Lung (tissue), 12 donors: Measurements from ENCODE around the gene FLOT1. TPM values are rescaled to one million over a fixed set of nuclear protein-coding genes. Genes with fewer than 3 reads are reported as not detected.
"Not testable (repeated sequence)": the region's sequence is repeated elsewhere in the genome, so short reads cannot be mapped to it uniquely, and the experiment has no call there.

Source experiments
- ATAC-seq: fragments of 200-7000 bp; cut with Tn5 transposase; one replicate; pipeline ENCODE4 v1.9.1; 2020; ENCODE audit warnings: moderate number of reproducible peaks; ENCODE audit not compliant: insufficient read depth, low FRiP score
- DNase-seq, 3 donors: peaks; one replicate each; pipeline ENCODE4 v3.0.0-alpha.2; 2013 to 2017
- H3K27ac ChIP-seq, 2 donors: one replicate each; pipeline ENCODE4 v1.5.1; 2013; ENCODE audit warnings: mild to moderate bottlenecking in 2 of 2, moderate library complexity in 2 of 2, control low read depth in 1 of 2, inconsistent platforms in 1 of 2, low read depth in 1 of 2, low read length in 1 of 2
- H3K27me3 ChIP-seq, 3 donors: one replicate each; pipeline ENCODE4 v1.5.1; 2013; ENCODE audit warnings: low read length in 2 of 3; ENCODE audit not compliant: control insufficient read depth in 3 of 3, insufficient read depth in 3 of 3
- H3K36me3 ChIP-seq, 4 donors: one replicate each; pipeline ENCODE4 v1.5.1; 2013; ENCODE audit warnings: low read length in 4 of 4, mild to moderate bottlenecking in 1 of 4, moderate library complexity in 1 of 4; ENCODE audit not compliant: control insufficient read depth in 4 of 4, insufficient read depth in 4 of 4
- H3K4me1 ChIP-seq, 5 donors: one replicate each; pipeline ENCODE4 v1.5.1; 2013; ENCODE audit warnings: low read length in 5 of 5, mild to moderate bottlenecking in 2 of 5, moderate library complexity in 1 of 5; ENCODE audit not compliant: control insufficient read depth in 5 of 5, insufficient read depth in 5 of 5
- H3K4me3 ChIP-seq: one replicate; pipeline ENCODE4 v1.5.1; 2013; ENCODE audit warnings: mild to moderate bottlenecking, control low read depth, moderate library complexity
- H3K9ac ChIP-seq, 2 donors: one replicate each; pipeline ENCODE4 v1.5.1; 2013; ENCODE audit warnings: low read length in 2 of 2, control low read depth in 1 of 2; ENCODE audit not compliant: insufficient read depth in 1 of 2
- H3K9me3 ChIP-seq, 4 donors: one replicate each; pipeline ENCODE4 v1.5.1; 2013; ENCODE audit warnings: low read length in 3 of 4, mild to moderate bottlenecking in 1 of 4, moderate library complexity in 1 of 4; ENCODE audit not compliant: control insufficient read depth in 4 of 4, insufficient read depth in 3 of 4
- WGBS, 2 donors: extraction: QIAGEN DNeasy Blood & Tissue Kit; methylation state at CpG; one replicate each; pipeline ENCODE4 v1.1.7; 2013; 5-methylcytosine and 5-hydroxymethylcytosine counted together
- polyA plus RNA-seq, 2 donors: library from polyadenylated mRNA; stranded (reverse); fragments of 200-250 nt; gene quantifications; one replicate each; pipeline ENCODE4 v1.2.1, GENCODE V29; 2013
- total RNA-seq, 2 donors: library from RNA; depleted of rRNA in 1 of 2; stranded (reverse); fragments of >200 nt in 1 of 2; gene quantifications; one replicate each; pipeline ENCODE4 v1.2.1, GENCODE V29; 2014 to 2021
- TF ChIP-seq, protein P1 (sequence below): IDR thresholded peaks from 2 replicates; pipeline ENCODE4 v1.5.1; 2012; ENCODE audit warnings: mild to moderate bottlenecking; ENCODE audit errors: control extremely low read depth, extremely low read depth
- donor health status: control.
- donor health status: control.
- donor health status: Bipolar disorder and iron deficiency.
- donor health status: healthy.
- donor health status: DM: yes; HTN: yes; CAD: no.

Gene FLOT1
- total and polyA plus RNA-seq, 4 donors = 88.0 to 474 (median 188) TPM

DNA sequence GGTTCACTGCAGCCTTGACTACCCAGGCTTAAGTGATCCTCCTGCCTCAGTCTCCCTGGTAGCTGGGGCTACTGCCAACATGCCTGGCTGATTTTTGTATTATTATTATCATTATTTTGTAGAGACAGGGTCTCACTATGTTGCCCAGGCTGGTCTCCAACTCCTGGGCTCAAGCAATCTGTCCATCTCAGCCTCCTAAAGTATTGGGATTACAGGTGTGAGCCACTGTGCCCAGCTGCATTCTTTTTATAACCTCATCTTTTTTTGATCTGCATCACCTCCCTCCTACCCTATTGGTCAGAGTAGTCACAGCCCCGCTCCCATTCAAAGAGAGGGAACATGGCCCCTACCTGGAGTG is 25.4 kb upstream of the FLOT1 start:
- ATAC-seq = no peak
- Histone ChIP-seq H3K9me3 (no peaks in the 10 kb centered on the region), H3K4me1 (peaks cover 0 to 18% (median 9%) of the 10 kb centered on the region in 5 donors), H3K9ac (no peak overlapping the region), H3K4me3 (no peak overlapping the region), H3K36me3 (no peaks in the 10 kb centered on the region), H3K27me3 (no peaks in the 10 kb centered on the region), H3K27ac (no peak overlapping the region)
- DNase-seq = no peak
- TF ChIP-seq, protein P1, sequence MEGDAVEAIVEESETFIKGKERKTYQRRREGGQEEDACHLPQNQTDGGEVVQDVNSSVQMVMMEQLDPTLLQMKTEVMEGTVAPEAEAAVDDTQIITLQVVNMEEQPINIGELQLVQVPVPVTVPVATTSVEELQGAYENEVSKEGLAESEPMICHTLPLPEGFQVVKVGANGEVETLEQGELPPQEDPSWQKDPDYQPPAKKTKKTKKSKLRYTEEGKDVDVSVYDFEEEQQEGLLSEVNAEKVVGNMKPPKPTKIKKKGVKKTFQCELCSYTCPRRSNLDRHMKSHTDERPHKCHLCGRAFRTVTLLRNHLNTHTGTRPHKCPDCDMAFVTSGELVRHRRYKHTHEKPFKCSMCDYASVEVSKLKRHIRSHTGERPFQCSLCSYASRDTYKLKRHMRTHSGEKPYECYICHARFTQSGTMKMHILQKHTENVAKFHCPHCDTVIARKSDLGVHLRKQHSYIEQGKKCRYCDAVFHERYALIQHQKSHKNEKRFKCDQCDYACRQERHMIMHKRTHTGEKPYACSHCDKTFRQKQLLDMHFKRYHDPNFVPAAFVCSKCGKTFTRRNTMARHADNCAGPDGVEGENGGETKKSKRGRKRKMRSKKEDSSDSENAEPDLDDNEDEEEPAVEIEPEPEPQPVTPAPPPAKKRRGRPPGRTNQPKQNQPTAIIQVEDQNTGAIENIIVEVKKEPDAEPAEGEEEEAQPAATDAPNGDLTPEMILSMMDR = no peak
- WGBS, 2 donors = 90 to 96% methylated on average over 1 of the region's 1 CpG

DNA sequence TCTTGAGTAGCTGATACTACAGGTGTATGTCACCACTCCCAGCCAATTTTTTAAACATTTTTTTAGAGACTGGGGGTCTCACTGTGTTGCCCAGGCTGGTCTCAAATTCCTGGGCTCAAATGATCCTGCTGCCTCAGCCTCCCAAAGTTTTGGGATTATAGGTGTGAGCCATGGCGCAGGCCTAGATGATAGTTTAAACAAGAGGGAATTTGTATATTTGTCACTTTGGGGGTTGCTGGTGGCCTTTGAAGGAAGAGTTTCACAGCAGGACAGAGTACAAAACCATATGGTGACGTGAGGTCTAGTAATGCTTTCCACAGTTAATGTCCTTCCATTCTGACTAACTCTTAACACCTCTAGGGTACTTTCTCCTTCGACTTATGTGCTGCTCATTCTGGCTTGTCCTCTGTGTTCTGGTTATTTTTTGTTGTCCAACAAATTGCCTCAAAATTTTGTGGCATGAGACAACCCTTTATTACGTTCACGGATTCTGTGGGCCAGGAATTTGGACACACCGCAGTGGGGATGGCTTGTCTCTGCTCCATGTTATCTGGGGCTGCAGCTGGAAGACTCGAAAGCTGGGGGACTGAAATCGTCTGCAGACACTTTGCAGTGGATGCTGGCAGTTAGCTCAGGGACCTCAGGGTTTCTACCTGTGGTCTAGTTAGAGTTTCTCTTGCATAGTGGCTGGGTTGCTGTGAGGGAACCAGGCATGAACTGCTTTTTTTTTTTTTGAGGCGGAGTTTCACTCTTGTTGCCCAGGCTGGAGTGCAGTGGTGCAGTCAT is 24.9 kb upstream of the FLOT1 start:
- H3K9me3 ChIP-seq = no peaks in the 10 kb centered on the region
- 88 to 90% methylated on average over 9 of the region's 9 CpGs for WGBS, 2 donors
- no peak overlapping the region for H3K4me3 ChIP-seq
- H3K9ac ChIP-seq = no peak overlapping the region
- ATAC-seq (no peak), DNase-seq (no peak)
- peaks cover 0 to 18% (median 9%) of the 10 kb centered on the region in 5 donors for H3K4me1 ChIP-seq
- H3K36me3 ChIP-seq = no peaks in the 10 kb centered on the region
- H3K27ac ChIP-seq = peak overlapping the region in 1 of 2 donors; percentile 59
- H3K27me3 ChIP-seq = no peaks in the 10 kb centered on the region
- TF ChIP-seq, protein P1 = no peak

DNA sequence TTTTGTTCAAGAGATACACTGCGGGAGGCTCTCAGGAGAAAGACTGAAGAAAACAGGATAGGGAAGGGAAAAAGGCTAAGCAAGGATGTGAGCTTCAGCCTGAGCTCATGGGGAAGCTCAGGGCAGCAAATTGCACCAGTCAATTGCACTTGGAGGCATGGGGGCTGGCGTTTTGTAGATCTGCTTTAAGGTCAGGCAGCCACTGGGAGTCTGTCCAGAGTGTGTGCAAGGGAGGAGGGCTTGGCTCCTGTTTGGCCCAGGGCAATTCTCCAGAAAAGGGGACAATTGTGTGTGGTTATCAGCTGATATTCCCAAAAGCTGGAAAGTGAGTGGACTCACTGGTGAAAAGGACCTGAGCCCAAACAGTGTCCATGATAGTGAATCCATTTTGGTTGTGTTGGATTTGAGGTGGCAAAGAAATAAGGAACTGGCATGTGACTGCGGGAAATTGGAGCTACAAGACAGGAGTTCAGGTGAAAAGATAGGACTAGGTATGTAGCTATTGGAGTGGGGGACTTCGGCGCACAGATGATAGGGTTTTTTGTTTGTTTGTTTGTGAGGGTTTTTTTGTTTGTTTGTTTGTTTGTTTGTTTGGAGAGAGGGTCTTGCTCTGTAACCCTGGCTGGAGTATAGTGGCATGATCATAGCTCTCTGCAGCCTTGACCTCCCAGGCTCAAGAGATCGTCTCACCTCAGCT is 24.1 kb upstream of the FLOT1 start:
- Histone ChIP-seq H3K4me1 (peaks cover 0 to 18% (median 9%) of the 10 kb centered on the region in 5 donors), H3K9me3 (no peaks in the 10 kb centered on the region), H3K27ac (no peak overlapping the region), H3K27me3 (no peaks in the 10 kb centered on the region), H3K4me3 (no peak overlapping the region), H3K9ac (no peak overlapping the region), H3K36me3 (no peaks in the 10 kb centered on the region)
- DNase-seq (peak in 1 of 3 donors; percentile 46), ATAC-seq (no peak)
- TF ChIP-seq, protein P1 = no peak
- WGBS, 2 donors = 89 to 90% methylated on average over 6 of the region's 6 CpGs

DNA sequence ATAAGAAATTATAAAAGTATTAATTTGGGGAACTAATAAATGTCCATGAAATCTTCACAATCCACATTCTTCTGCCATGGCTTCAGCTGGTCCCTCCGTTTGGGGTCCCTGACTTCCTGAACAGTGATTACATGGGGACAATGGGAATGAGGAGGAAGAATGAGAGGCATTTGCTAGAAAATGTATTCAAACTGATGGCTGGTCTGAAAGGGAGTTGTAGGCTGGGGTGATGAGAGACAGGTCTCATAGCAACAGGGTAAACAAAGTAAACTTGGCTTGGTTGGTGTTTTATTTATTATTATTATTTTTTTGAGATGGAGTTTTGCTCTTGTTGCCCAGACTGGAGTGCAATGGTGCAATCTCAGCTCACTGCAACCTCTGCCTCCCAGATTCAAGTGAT is 23.0 kb upstream of the FLOT1 start:
- H3K27me3 ChIP-seq, ATAC-seq, H3K9me3 ChIP-seq, H3K36me3 ChIP-seq, H3K4me3 ChIP-seq, H3K9ac ChIP-seq, DNase-seq, H3K27ac ChIP-seq: not testable (repeated sequence)
- 71 to 74% methylated on average over 1 of the region's 1 CpG for WGBS, 2 donors
- H3K4me1 ChIP-seq = peaks cover 0 to 18% (median 9%) of the 10 kb centered on the region in 5 donors

DNA sequence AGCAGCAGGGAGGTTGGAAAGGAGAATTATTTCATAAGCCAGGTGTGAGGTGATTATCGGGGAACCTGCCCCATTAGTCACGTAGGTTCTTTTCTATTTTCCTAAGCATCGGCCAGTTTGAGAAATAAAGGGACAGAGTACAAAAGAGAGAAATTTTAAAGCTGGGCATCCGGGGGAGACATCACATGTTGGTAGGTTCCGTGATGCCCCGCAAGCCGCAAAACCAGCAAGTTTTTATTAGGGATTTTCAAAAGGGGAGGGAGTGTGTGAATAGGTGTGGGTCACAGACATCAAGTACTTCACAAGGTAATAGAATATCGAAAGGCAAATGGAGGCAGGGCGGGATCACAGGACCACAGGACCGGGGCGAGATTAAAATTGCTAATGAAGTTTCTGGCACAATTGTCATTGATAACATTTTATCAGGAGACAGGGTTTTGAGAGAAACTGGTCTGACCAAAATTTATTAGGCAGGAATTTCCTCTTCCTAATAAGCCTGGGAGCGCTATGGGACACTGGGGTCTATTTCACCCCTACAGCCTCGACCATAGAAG is 22.1 kb upstream of the FLOT1 start:
- H3K9ac ChIP-seq = not testable (repeated sequence)

More for the DNA sequence above, 22.1 kb upstream of the FLOT1 start:
- not testable (repeated sequence) for H3K36me3 ChIP-seq, H3K9me3 ChIP-seq, H3K27ac ChIP-seq, DNase-seq, H3K27me3 ChIP-seq, ATAC-seq, H3K4me3 ChIP-seq
- WGBS, 2 donors = 65 to 74% methylated on average over 13 of the region's 13 CpGs
- peaks cover 0 to 17% (median 9%) of the 10 kb centered on the region in 5 donors for H3K4me1 ChIP-seq
